ENCODE data around the gene FKRP. TPM values are rescaled to one million over a fixed set of nuclear protein-coding genes. Genes with fewer than 3 reads are reported as not detected.
"Not testable (repeated sequence)": the region's sequence is repeated elsewhere in the genome, so short reads cannot be mapped to it uniquely, and the experiment has no call there.

FKRP gene
- total RNA-seq, 1 donor from 2014 or later, result 13.2 TPM

DNA sequence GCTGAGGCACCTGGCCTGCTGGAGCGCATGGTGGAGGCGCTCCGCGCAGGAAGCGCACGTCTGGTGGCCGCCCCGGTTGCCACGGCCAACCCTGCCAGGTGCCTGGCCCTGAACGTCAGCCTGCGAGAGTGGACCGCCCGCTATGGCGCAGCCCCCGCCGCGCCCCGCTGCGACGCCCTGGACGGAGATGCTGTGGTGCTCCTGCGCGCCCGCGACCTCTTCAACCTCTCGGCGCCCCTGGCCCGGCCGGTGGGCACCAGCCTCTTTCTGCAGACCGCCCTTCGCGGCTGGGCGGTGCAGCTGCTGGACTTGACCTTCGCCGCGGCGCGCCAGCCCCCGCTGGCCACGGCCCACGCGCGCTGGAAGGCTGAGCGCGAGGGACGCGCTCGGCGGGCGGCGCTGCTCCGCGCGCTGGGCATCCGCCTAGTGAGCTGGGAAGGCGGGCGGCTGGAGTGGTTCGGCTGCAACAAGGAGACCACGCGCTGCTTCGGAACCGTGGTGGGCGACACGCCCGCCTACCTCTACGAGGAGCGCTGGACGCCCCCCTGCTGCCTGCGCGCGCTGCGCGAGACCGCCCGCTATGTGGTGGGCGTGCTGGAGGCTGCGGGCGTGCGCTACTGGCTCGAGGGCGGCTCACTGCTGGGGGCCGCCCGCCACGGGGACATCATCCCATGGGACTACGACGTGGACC lies 10.1 kb downstream of the FKRP start:
- intact Hi-C loops (cut with DNase I), result no loop called here
- Histone ChIP-seq H3K9me3 (no peaks in the 10 kb centered on the region), H3K27me3 (ENCODE audit: low read depth) (no peaks in the 10 kb centered on the region), H3K36me3 (peaks cover 9% of the 10 kb centered on the region), H3K4me1 (peaks cover 25% of the 10 kb centered on the region), H3K27ac (no peak overlapping the region), H3K4me3 (no peak overlapping the region)
- DNase-seq (no peak), ATAC-seq (no peak)
- TF ChIP-seq, protein P1, sequence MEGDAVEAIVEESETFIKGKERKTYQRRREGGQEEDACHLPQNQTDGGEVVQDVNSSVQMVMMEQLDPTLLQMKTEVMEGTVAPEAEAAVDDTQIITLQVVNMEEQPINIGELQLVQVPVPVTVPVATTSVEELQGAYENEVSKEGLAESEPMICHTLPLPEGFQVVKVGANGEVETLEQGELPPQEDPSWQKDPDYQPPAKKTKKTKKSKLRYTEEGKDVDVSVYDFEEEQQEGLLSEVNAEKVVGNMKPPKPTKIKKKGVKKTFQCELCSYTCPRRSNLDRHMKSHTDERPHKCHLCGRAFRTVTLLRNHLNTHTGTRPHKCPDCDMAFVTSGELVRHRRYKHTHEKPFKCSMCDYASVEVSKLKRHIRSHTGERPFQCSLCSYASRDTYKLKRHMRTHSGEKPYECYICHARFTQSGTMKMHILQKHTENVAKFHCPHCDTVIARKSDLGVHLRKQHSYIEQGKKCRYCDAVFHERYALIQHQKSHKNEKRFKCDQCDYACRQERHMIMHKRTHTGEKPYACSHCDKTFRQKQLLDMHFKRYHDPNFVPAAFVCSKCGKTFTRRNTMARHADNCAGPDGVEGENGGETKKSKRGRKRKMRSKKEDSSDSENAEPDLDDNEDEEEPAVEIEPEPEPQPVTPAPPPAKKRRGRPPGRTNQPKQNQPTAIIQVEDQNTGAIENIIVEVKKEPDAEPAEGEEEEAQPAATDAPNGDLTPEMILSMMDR (IDR thresholded peaks at IDR 0.05), result no peak

DNA sequence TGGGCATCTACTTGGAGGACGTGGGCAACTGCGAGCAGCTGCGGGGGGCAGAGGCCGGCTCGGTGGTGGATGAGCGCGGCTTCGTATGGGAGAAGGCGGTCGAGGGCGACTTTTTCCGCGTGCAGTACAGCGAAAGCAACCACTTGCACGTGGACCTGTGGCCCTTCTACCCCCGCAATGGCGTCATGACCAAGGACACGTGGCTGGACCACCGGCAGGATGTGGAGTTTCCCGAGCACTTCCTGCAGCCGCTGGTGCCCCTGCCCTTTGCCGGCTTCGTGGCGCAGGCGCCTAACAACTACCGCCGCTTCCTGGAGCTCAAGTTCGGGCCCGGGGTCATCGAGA lies 10.7 kb downstream of the FKRP start:
- DNase-seq (no peak), ATAC-seq (no peak)
- TF ChIP-seq, protein P1 (IDR thresholded peaks at IDR 0.05), result no peak
- H3K4me1 ChIP-seq, result peaks cover 29% of the 10 kb centered on the region
- no peaks in the 10 kb centered on the region for H3K9me3 ChIP-seq
- H3K36me3 ChIP-seq, result peaks cover 9% of the 10 kb centered on the region
- no peaks in the 10 kb centered on the region for H3K27me3 ChIP-seq (ENCODE audit: low read depth)
- H3K27ac ChIP-seq, result no peak overlapping the region
- intact Hi-C loops (cut with DNase I), result no loop called here
- H3K4me3 ChIP-seq, result no peak overlapping the region

DNA sequence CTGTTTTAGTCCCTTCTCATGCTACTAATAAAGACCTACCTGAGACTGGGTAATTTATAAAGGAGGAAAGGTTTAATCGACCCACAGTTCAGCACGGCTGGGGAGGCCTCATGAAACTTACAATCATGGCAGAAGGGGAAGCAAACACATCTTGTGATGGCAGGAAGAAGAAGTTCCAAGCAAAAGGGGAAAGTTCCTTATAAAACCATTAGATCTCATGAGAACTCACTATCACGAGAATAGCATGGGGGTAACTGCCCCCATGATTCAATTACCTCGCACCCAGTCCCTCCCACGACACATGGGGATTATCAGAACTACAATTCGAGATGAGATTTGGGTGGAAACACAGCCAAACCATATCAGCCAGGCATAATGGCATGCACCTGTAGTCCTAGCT lies 13.3 kb downstream of the FKRP start:
- TF ChIP-seq, protein P1 (IDR thresholded peaks at IDR 0.05), result no peak

GRCh38 chr19:46759817-46760333 lies 14.0 kb downstream of the FKRP start:
- H3K27ac ChIP-seq, result no peak overlapping the region
- DNase-seq, result no peak
- TF ChIP-seq, protein P1 (IDR thresholded peaks at IDR 0.05), result no peak
- intact Hi-C loops (cut with DNase I), result loop anchor here (10.0 kb wide), 1 partner anchor 75 kb away; no protein-coding TSS in a partner anchor
- no peak overlapping the region for H3K4me3 ChIP-seq
- peaks cover 26% of the 10 kb centered on the region for H3K4me1 ChIP-seq
- H3K36me3 ChIP-seq, result peaks cover 9% of the 10 kb centered on the region
- no peaks in the 10 kb centered on the region for H3K27me3 ChIP-seq (ENCODE audit: low read depth)
- peak; percentile 3 to 19 for ATAC-seq
- H3K9me3 ChIP-seq, result no peaks in the 10 kb centered on the region

More for the DNA sequence above, 13.3 kb downstream of the FKRP start:
- H3K4me1 ChIP-seq, result peaks cover 26% of the 10 kb centered on the region
- ATAC-seq (no peak), DNase-seq (no peak)
- intact Hi-C loops (cut with DNase I), result no loop called here
- peaks cover 9% of the 10 kb centered on the region for H3K36me3 ChIP-seq
- H3K27ac ChIP-seq, result no peak overlapping the region
- H3K27me3 ChIP-seq (ENCODE audit: low read depth), result no peaks in the 10 kb centered on the region
- H3K4me3 ChIP-seq, result no peak overlapping the region
- H3K9me3 ChIP-seq, result no peaks in the 10 kb centered on the region

DNA sequence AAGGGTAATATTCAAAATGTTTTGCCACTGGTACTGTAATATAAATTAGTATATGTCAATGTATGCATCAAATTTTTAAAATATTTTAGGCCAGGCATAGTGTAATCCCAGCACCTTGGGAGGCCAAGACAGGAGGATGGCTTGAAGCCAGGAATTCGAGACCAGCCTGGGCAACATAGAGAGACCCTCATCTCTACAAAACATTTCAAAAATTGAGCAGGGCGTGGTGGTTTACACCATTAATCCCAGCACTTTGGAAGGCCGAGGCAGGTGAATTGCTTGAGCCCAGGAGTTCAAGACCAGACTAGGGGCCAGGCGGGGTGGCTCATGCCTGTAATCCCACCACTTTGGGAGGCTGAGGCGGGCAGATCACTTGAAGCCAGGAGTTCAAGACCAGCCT lies 14.5 kb downstream of the FKRP start:
- H3K27ac ChIP-seq, result peak overlapping the region; percentile 33
- H3K27me3 ChIP-seq (ENCODE audit: low read depth), result no peaks in the 10 kb centered on the region
- H3K4me1 ChIP-seq, result peaks cover 22% of the 10 kb centered on the region
- intact Hi-C loops (cut with DNase I), result loop anchor here (10.0 kb wide), 1 partner anchor 74 kb away; no protein-coding TSS in a partner anchor
- ATAC-seq, result no peak
- no peak overlapping the region for H3K4me3 ChIP-seq
- no peaks in the 10 kb centered on the region for H3K9me3 ChIP-seq
- TF ChIP-seq, protein P1 (IDR thresholded peaks at IDR 0.05), result no peak
- no peak for DNase-seq
- H3K36me3 ChIP-seq, result peaks cover 9% of the 10 kb centered on the region

- ATAC-seq; DNase-seq; H3K27me3 ChIP-seq (ENCODE audit: low read depth); H3K9me3 ChIP-seq; H3K4me3 ChIP-seq; H3K36me3 ChIP-seq: not testable (repeated sequence)
- intact Hi-C loops (cut with DNase I), result loop anchor here (10.0 kb wide), 1 partner anchor 74 kb away; no protein-coding TSS in a partner anchor
- Histone ChIP-seq H3K4me1 (peaks cover 17% of the 10 kb centered on the region), H3K27ac (peak overlapping the region; percentile 33)
These were observed 15.0 kb downstream of the FKRP start for GRCh38 chr19:46760897-46761296.

Measured in lower lobe of right lung (tissue), 2 donors.